K562 (cell line): Measurements from ENCODE around the gene ZNF18.

Experiments
- NFE2L1 ChIP-seq: fragments of 450-650 bp; IDR thresholded peaks from 2 replicates; pipeline ENCODE4 v1.6.1; 2016; ENCODE audit warnings: missing genetic modification characterization, low read depth, mild to moderate bottlenecking, missing compliant biosample characterization, moderate library complexity, borderline replicate concordance
- SP2 ChIP-seq: IDR thresholded peaks from 2 replicates; pipeline ENCODE4 v1.6.1; 2011; ENCODE audit warnings: mild to moderate bottlenecking, low read depth, low read length, moderate library complexity; ENCODE audit not compliant: poor library complexity, severe bottlenecking; ENCODE audit errors: extremely low read depth
- TF ChIP-seq, protein P1 (sequence below): fragments of 450-650 bp; formaldehyde crosslinking; IDR thresholded peaks from 2 replicates; pipeline ENCODE4 v1.4.0; 2020; ENCODE audit warnings: mild to moderate bottlenecking

DNA sequence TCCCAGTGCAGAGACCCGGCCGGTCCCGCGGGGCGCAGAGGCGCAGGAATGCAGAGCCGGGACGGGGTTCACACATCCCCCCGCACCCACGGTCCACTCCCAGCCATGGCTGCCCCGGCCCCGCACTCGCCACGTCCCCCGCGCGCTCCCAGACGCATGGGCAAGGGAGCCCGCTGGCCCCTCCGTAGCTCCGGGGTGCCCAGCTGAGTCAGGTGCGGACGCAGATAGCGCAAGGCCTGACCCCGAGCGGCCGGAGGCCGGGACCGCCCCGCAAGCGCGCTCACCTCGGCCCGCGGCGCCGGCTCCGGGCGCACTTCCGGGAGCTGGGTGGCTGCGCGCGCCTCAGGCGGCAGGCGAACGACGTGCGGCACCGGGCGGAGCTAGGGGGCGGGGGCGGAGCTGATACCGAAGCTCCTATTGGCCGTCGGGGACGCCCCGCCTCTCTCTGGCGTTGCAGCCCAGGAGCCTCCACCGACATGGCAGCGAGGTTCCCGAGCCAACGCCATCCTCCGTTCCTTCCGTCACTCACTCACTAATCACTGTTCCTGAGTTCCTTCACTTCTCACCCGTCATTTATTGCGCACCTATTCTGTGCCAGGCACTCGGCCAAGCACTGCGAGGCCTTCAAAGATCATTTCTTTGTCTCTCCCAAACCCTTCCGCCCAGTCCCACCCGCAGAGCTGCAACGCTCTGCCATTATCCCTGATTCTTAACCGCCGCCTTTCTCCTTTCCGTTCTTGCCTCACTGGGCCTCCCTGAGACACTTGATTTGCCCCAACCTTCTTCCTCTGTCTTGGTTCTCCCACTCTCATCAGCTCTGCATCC is at the start of gene ZNF18:
- TF ChIP-seq, protein P1, sequence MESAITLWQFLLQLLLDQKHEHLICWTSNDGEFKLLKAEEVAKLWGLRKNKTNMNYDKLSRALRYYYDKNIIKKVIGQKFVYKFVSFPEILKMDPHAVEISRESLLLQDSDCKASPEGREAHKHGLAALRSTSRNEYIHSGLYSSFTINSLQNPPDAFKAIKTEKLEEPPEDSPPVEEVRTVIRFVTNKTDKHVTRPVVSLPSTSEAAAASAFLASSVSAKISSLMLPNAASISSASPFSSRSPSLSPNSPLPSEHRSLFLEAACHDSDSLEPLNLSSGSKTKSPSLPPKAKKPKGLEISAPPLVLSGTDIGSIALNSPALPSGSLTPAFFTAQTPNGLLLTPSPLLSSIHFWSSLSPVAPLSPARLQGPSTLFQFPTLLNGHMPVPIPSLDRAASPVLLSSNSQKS: no peak
- TF ChIP-seq NFE2L1 (no peak), SP2 (no peak)
